ENCODE results near the gene MAP2K3.

GRCh38 chr17:21247552-21248258 lies 36.8 kb upstream of the MAP2K3 start:
- TF ChIP-seq, protein P1, sequence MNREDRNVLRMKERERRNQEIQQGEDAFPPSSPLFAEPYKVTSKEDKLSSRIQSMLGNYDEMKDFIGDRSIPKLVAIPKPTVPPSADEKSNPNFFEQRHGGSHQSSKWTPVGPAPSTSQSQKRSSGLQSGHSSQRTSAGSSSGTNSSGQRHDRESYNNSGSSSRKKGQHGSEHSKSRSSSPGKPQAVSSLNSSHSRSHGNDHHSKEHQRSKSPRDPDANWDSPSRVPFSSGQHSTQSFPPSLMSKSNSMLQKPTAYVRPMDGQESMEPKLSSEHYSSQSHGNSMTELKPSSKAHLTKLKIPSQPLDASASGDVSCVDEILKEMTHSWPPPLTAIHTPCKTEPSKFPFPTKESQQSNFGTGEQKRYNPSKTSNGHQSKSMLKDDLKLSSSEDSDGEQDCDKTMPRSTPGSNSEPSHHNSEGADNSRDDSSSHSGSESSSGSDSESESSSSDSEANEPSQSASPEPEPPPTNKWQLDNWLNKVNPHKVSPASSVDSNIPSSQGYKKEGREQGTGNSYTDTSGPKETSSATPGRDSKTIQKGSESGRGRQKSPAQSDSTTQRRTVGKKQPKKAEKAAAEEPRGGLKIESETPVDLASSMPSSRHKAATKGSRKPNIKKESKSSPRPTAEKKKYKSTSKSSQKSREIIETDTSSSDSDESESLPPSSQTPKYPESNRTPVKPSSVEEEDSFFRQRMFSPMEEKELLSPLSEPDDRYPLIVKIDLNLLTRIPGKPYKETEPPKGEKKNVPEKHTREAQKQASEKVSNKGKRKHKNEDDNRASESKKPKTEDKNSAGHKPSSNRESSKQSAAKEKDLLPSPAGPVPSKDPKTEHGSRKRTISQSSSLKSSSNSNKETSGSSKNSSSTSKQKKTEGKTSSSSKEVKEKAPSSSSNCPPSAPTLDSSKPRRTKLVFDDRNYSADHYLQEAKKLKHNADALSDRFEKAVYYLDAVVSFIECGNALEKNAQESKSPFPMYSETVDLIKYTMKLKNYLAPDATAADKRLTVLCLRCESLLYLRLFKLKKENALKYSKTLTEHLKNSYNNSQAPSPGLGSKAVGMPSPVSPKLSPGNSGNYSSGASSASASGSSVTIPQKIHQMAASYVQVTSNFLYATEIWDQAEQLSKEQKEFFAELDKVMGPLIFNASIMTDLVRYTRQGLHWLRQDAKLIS (CRISPR knock-in tag; IDR thresholded peaks at IDR 0.05; ENCODE audit: borderline replicate concordance) = no peak
- TF ChIP-seq, protein P2, sequence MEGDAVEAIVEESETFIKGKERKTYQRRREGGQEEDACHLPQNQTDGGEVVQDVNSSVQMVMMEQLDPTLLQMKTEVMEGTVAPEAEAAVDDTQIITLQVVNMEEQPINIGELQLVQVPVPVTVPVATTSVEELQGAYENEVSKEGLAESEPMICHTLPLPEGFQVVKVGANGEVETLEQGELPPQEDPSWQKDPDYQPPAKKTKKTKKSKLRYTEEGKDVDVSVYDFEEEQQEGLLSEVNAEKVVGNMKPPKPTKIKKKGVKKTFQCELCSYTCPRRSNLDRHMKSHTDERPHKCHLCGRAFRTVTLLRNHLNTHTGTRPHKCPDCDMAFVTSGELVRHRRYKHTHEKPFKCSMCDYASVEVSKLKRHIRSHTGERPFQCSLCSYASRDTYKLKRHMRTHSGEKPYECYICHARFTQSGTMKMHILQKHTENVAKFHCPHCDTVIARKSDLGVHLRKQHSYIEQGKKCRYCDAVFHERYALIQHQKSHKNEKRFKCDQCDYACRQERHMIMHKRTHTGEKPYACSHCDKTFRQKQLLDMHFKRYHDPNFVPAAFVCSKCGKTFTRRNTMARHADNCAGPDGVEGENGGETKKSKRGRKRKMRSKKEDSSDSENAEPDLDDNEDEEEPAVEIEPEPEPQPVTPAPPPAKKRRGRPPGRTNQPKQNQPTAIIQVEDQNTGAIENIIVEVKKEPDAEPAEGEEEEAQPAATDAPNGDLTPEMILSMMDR (IDR thresholded peaks at IDR 0.05) = no peak
- TF ChIP-seq, protein P3, sequence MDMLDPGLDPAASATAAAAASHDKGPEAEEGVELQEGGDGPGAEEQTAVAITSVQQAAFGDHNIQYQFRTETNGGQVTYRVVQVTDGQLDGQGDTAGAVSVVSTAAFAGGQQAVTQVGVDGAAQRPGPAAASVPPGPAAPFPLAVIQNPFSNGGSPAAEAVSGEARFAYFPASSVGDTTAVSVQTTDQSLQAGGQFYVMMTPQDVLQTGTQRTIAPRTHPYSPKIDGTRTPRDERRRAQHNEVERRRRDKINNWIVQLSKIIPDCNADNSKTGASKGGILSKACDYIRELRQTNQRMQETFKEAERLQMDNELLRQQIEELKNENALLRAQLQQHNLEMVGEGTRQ (CRISPR knock-in tag; IDR thresholded peaks at IDR 0.05) = no peak
- no peak for TF ChIP-seq ZNF138 (CRISPR knock-in tag; conservative IDR thresholded peaks at IDR 0.05)
- TF ChIP-seq ZNF425 (CRISPR knock-in tag; conservative IDR thresholded peaks at IDR 0.05) = no peak
- no peak for TF ChIP-seq E2F4 (CRISPR knock-in tag; IDR thresholded peaks at IDR 0.05; ENCODE audit: borderline replicate concordance, low read depth)
- TF ChIP-seq, protein P4, sequence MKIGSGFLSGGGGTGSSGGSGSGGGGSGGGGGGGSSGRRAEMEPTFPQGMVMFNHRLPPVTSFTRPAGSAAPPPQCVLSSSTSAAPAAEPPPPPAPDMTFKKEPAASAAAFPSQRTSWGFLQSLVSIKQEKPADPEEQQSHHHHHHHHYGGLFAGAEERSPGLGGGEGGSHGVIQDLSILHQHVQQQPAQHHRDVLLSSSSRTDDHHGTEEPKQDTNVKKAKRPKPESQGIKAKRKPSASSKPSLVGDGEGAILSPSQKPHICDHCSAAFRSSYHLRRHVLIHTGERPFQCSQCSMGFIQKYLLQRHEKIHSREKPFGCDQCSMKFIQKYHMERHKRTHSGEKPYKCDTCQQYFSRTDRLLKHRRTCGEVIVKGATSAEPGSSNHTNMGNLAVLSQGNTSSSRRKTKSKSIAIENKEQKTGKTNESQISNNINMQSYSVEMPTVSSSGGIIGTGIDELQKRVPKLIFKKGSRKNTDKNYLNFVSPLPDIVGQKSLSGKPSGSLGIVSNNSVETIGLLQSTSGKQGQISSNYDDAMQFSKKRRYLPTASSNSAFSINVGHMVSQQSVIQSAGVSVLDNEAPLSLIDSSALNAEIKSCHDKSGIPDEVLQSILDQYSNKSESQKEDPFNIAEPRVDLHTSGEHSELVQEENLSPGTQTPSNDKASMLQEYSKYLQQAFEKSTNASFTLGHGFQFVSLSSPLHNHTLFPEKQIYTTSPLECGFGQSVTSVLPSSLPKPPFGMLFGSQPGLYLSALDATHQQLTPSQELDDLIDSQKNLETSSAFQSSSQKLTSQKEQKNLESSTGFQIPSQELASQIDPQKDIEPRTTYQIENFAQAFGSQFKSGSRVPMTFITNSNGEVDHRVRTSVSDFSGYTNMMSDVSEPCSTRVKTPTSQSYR (CRISPR knock-in tag; IDR thresholded peaks at IDR 0.05) = no peak
- no peak for TF ChIP-seq USF1 (CRISPR knock-in tag; IDR thresholded peaks at IDR 0.05)
- TF ChIP-seq NR1H2 (CRISPR knock-in tag; IDR thresholded peaks at IDR 0.05) = no peak
- no peak for TF ChIP-seq ZNF263 (CRISPR knock-in tag; IDR thresholded peaks at IDR 0.05; ENCODE audit: low read depth)
- TF ChIP-seq ZNF121 (CRISPR knock-in tag; IDR thresholded peaks at IDR 0.05) = no peak
- no peak for TF ChIP-seq ZNF232 (CRISPR knock-in tag; IDR thresholded peaks at IDR 0.05)
- TF ChIP-seq NFATC4 (CRISPR knock-in tag; IDR thresholded peaks at IDR 0.05) = no peak
- TF ChIP-seq, protein P5, sequence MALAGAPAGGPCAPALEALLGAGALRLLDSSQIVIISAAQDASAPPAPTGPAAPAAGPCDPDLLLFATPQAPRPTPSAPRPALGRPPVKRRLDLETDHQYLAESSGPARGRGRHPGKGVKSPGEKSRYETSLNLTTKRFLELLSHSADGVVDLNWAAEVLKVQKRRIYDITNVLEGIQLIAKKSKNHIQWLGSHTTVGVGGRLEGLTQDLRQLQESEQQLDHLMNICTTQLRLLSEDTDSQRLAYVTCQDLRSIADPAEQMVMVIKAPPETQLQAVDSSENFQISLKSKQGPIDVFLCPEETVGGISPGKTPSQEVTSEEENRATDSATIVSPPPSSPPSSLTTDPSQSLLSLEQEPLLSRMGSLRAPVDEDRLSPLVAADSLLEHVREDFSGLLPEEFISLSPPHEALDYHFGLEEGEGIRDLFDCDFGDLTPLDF (CRISPR knock-in tag; IDR thresholded peaks at IDR 0.05) = no peak

Measured in WTC11 (cell line).